HepG2 (cell line): Measurements from ENCODE around the gene UCP3. TPM values are rescaled to one million over a fixed set of nuclear protein-coding genes. Genes with fewer than 3 reads are reported as not detected.

ENCODE experiments used
- ATF1 ChIP-seq: IDR thresholded peaks from 2 replicates; pipeline ENCODE4 v1.6.1; 2016; ENCODE audit warnings: mild to moderate bottlenecking, control low read depth
- ATF4 ChIP-seq, 2 experiments: fragments of 450-650 bp in 1 of 2; sonication (generic) in 1 of 2; formaldehyde crosslinking; IDR thresholded peaks; 2 replicates each; pipeline versions ENCODE4 v1.5.0 to v1.8.0; 2020 to 2022; ENCODE audit warnings: mild to moderate bottlenecking in 1 of 2, missing genetic modification reagents in 1 of 2
- HNRNPL ChIP-seq: fragments of 200-400 bp; formaldehyde crosslinking; IDR thresholded peaks from 2 replicates; pipeline ENCODE4 v1.6.1; 2017; ENCODE audit warnings: mild to moderate bottlenecking, low read depth, low read length
- HOMEZ ChIP-seq: IDR thresholded peaks from 2 replicates; pipeline ENCODE4 v1.6.1; 2016; ENCODE audit warnings: low read depth
- NFE2L2 ChIP-seq: fragments of 150-350 bp; IDR thresholded peaks from 2 replicates; pipeline ENCODE4 v1.6.1; 2014; ENCODE audit warnings: low read length
- RNF219 ChIP-seq: sonication (generic); formaldehyde crosslinking; IDR thresholded peaks from 2 replicates; pipeline ENCODE4 v1.5.0; 2020; ENCODE audit warnings: mild to moderate bottlenecking, missing genetic modification reagents
- SAFB2 ChIP-seq: sonication (generic); formaldehyde crosslinking; IDR thresholded peaks from 2 replicates; pipeline ENCODE4 v1.5.1; 2020; ENCODE audit warnings: missing genetic modification reagents, low read depth, mild to moderate bottlenecking, borderline replicate concordance
- SP5 ChIP-seq: IDR thresholded peaks from 2 replicates; pipeline ENCODE4 v1.6.1; 2016; ENCODE audit warnings: low read depth, borderline replicate concordance
- ZMYM3 ChIP-seq: sonication (generic); formaldehyde crosslinking; IDR thresholded peaks from 2 replicates; pipeline ENCODE4 v1.5.1; 2020; ENCODE audit warnings: mild to moderate bottlenecking, missing genetic modification reagents
- ZNF570 ChIP-seq: sonication (generic); formaldehyde crosslinking; IDR thresholded peaks from 2 replicates; pipeline ENCODE4 v1.4.0; 2020; ENCODE audit warnings: mild to moderate bottlenecking, missing genetic modification reagents, borderline replicate concordance
- ZNF746 ChIP-seq: sonication (generic); formaldehyde crosslinking; IDR thresholded peaks from 2 replicates; pipeline ENCODE4 v1.8.0; 2022; ENCODE audit warnings: mild to moderate bottlenecking, missing genetic modification reagents
- ZSCAN5A ChIP-seq: sonication (generic); formaldehyde crosslinking; IDR thresholded peaks from 2 replicates; pipeline ENCODE4 v1.8.0; 2022; ENCODE audit warnings: mild to moderate bottlenecking, missing genetic modification reagents, borderline replicate concordance
- polyA plus RNA-seq, 8 experiments: library from polyadenylated mRNA; depleted of rRNA in 3 of 8; stranded (reverse) in 7 of 8; unstranded in 1 of 8; fragments of >200 nt; fragmentation: Illumina TruSeq in 4 of 8; extraction: Trizol in 4 of 8; gene quantifications; 2 replicates each; pipeline versions ENCODE4 v1.2.1 to v1.2.3, GENCODE V29; 2011 to 2016; ENCODE audit warnings: low read depth in 4 of 8, missing spikeins in 1 of 8, mixed read lengths in 1 of 8; ENCODE audit not compliant: insufficient read depth in 1 of 8
- total RNA-seq, 5 experiments: library from RNA; depleted of rRNA; stranded (reverse); fragments of >200 nt; fragmentation: Illumina TruSeq; extraction: Trizol; gene quantifications; 2 replicates each; pipeline ENCODE4 v1.2.3, GENCODE V29; 2016; ENCODE audit warnings: low read depth in 1 of 5
- TF ChIP-seq, protein P1 (sequence below): sonication (generic); formaldehyde crosslinking; IDR thresholded peaks from 2 replicates; pipeline ENCODE4 v1.5.0; 2020; ENCODE audit warnings: mild to moderate bottlenecking, missing genetic modification reagents
- TF ChIP-seq, protein P2 (sequence below): sonication (generic); formaldehyde crosslinking; IDR thresholded peaks from 2 replicates; pipeline ENCODE4 v1.4.0; 2020; ENCODE audit warnings: missing genetic modification reagents, mild to moderate bottlenecking, borderline replicate concordance
- TF ChIP-seq, protein P3 (sequence below): sonication (generic); formaldehyde crosslinking; IDR thresholded peaks from 2 replicates; pipeline ENCODE4 v1.8.0; 2023; ENCODE audit warnings: mild to moderate bottlenecking, missing genetic modification reagents
- TF ChIP-seq, protein P4 (sequence below): sonication (generic); formaldehyde crosslinking; IDR thresholded peaks from 2 replicates; pipeline ENCODE4 v1.4.0; 2020; ENCODE audit warnings: missing genetic modification reagents

The UCP3 gene
- total and polyA plus RNA-seq, 2 of the 13 experiments (the other 11 are each of a cell fraction or from before 2014, with no cell fraction given) = 0.37 TPM; not detected in 1

GRCh38 chr11:73983741-73984538, 24.9 kb downstream of the UCP3 start (continued):
- TF ChIP-seq ZSCAN5A = no peak
- TF ChIP-seq ZNF570 = 0 out of 2 replicates have a peak, but pooled peaks have one; percentile 8
- no peak for TF ChIP-seq NFE2L2
- TF ChIP-seq HOMEZ (CRISPR knock-in tag) = no peak
- TF ChIP-seq, protein P1, sequence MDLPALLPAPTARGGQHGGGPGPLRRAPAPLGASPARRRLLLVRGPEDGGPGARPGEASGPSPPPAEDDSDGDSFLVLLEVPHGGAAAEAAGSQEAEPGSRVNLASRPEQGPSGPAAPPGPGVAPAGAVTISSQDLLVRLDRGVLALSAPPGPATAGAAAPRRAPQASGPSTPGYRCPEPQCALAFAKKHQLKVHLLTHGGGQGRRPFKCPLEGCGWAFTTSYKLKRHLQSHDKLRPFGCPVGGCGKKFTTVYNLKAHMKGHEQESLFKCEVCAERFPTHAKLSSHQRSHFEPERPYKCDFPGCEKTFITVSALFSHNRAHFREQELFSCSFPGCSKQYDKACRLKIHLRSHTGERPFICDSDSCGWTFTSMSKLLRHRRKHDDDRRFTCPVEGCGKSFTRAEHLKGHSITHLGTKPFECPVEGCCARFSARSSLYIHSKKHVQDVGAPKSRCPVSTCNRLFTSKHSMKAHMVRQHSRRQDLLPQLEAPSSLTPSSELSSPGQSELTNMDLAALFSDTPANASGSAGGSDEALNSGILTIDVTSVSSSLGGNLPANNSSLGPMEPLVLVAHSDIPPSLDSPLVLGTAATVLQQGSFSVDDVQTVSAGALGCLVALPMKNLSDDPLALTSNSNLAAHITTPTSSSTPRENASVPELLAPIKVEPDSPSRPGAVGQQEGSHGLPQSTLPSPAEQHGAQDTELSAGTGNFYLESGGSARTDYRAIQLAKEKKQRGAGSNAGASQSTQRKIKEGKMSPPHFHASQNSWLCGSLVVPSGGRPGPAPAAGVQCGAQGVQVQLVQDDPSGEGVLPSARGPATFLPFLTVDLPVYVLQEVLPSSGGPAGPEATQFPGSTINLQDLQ (CRISPR knock-in tag) = 0 out of 2 replicates have a peak, but pooled peaks have one; percentile 18
- no peak for TF ChIP-seq SP5 (CRISPR knock-in tag)
- TF ChIP-seq, protein P2, sequence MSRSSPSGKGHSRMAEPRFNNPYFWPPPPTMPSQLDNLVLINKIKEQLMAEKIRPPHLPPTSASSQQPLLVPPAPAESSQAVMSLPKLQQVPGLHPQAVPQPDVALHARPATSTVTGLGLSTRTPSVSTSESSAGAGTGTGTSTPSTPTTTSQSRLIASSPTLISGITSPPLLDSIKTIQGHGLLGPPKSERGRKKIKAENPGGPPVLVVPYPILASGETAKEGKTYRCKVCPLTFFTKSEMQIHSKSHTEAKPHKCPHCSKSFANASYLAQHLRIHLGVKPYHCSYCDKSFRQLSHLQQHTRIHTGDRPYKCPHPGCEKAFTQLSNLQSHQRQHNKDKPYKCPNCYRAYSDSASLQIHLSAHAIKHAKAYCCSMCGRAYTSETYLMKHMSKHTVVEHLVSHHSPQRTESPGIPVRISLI (CRISPR knock-in tag) = 0 out of 2 replicates have a peak, but pooled peaks have one; percentile 6
- TF ChIP-seq, protein P3, sequence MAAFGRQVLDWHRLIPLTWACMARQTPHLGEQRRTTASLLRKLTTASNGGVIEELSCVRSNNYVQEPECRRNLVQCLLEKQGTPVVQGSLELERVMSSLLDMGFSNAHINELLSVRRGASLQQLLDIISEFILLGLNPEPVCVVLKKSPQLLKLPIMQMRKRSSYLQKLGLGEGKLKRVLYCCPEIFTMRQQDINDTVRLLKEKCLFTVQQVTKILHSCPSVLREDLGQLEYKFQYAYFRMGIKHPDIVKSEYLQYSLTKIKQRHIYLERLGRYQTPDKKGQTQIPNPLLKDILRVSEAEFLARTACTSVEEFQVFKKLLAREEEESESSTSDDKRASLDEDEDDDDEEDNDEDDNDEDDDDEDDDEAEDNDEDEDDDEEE (CRISPR knock-in tag) = 0 out of 2 replicates have a peak, but pooled peaks have one; percentile 9
- no peak for TF ChIP-seq HNRNPL
- TF ChIP-seq, protein P4, sequence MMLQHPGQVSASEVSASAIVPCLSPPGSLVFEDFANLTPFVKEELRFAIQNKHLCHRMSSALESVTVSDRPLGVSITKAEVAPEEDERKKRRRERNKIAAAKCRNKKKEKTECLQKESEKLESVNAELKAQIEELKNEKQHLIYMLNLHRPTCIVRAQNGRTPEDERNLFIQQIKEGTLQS = no peak
- no peak for TF ChIP-seq ZNF746 (CRISPR knock-in tag)
- no peak for TF ChIP-seq ATF4 (CRISPR knock-in tag; IDR thresholded peaks at IDR 0.05)
- TF ChIP-seq SAFB2 = no peak
- no peak for TF ChIP-seq ZMYM3
- no peak for TF ChIP-seq RNF219
- no peak for TF ChIP-seq ATF1 (CRISPR knock-in tag)
